Measurements from ENCODE around the gene HLA-DQB2. TPM values are rescaled to one million over a fixed set of nuclear protein-coding genes. Genes with fewer than 3 reads are reported as not detected.

HLA-DQB2 gene
- total RNA-seq, 1 donor from 2014 or later: not detected

DNA sequence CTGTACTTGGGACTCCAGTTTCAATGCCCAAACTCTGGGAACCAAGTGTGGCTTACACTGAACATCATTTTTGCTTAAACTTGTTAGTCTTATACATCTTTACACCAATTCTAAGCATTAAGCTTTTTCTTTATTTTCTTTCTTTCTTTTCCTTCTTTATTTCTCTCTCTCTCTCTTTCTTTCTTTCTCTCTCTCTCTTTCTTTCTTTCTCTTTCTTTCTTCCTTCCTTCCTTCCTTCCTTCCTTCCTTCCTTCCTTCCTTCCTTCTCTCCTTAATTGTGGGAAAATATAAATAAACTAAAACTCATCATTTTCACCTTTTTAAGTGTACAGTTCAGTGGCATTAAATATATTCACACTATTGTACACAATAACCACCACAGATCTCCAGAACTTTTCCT, 53.7 kb downstream of the HLA-DQB2 start:
- no peaks in the 10 kb centered on the region for H3K9me3 Mint-ChIP-seq (ENCODE audit: unreplicated experiment)
- no peak for TF ChIP-seq CTCF (IDR thresholded peaks at IDR 0.05; ENCODE audit: partially characterized antibody, unreplicated experiment)
- DNase-seq: no peak
- no peaks in the 10 kb centered on the region for H3K27me3 Mint-ChIP-seq (ENCODE audit: unreplicated experiment)
- H3K36me3 Mint-ChIP-seq (ENCODE audit: unreplicated experiment): peaks cover 3% of the 10 kb centered on the region
- H3K27ac Mint-ChIP-seq (ENCODE audit: unreplicated experiment): no peak overlapping the region
- no peak overlapping the region for H3K4me3 Mint-ChIP-seq (ENCODE audit: unreplicated experiment)
- H3K4me1 Mint-ChIP-seq (ENCODE audit: low read depth, unreplicated experiment): no peaks in the 10 kb centered on the region

Small RNAs within 50 kb of the gene (microRNA-seq; reads per million reads assigned to microRNA genes)
- not detected for gene MIR3135B (ENCODE audit: unreplicated experiment)

Other genes with a start within 250 kb of the HLA-DQB2 start
- gene HLA-DRB5, start 233.2 kb downstream of the HLA-DQB2 start, total RNA-seq (ENCODE audit: unreplicated experiment): not detected
- gene HLA-DRB1, start 173.7 kb downstream of the HLA-DQB2 start, total RNA-seq (ENCODE audit: unreplicated experiment): 0.34 TPM
- gene HLA-DQA1, start 126.1 kb downstream of the HLA-DQB2 start, total RNA-seq (ENCODE audit: unreplicated experiment): not detected
- gene HLA-DQB1, start 96.9 kb downstream of the HLA-DQB2 start, total RNA-seq (ENCODE audit: unreplicated experiment): not detected
- gene HLA-DQA2, start 22.1 kb downstream of the HLA-DQB2 start, total RNA-seq (ENCODE audit: unreplicated experiment): not detected
- gene HLA-DOB, start 53.5 kb upstream of the HLA-DQB2 start, total RNA-seq (ENCODE audit: unreplicated experiment): not detected
- gene TAP2, start 75.2 kb upstream of the HLA-DQB2 start, total RNA-seq (ENCODE audit: unreplicated experiment): 1.9 TPM
- not detected for gene PSMB8, start 80.5 kb upstream of the HLA-DQB2 start, total RNA-seq (ENCODE audit: unreplicated experiment)
- 0.25 TPM for gene TAP1, start 90.2 kb upstream of the HLA-DQB2 start, total RNA-seq (ENCODE audit: unreplicated experiment)
- not detected for gene PSMB9, start 90.7 kb upstream of the HLA-DQB2 start, total RNA-seq (ENCODE audit: unreplicated experiment)
- gene HLA-DMB, start 177.5 kb upstream of the HLA-DQB2 start, total RNA-seq (ENCODE audit: unreplicated experiment): not detected
- 0.76 TPM for gene HLA-DMA, start 189.6 kb upstream of the HLA-DQB2 start, total RNA-seq (ENCODE audit: unreplicated experiment)
- 213 TPM for gene BRD2, start 205.1 kb upstream of the HLA-DQB2 start, total RNA-seq (ENCODE audit: unreplicated experiment)
- 0.69 TPM for gene HLA-DOA, start 246.1 kb upstream of the HLA-DQB2 start, total RNA-seq (ENCODE audit: unreplicated experiment)

Measured in glutamatergic neuron (in vitro differentiated cells).